ENCODE results near the gene MYH9.
"Not testable (repeated sequence)": the region's sequence is repeated elsewhere in the genome, so short reads cannot be mapped to it uniquely, and the experiment has no call there.

Gene MYH9

DNA sequence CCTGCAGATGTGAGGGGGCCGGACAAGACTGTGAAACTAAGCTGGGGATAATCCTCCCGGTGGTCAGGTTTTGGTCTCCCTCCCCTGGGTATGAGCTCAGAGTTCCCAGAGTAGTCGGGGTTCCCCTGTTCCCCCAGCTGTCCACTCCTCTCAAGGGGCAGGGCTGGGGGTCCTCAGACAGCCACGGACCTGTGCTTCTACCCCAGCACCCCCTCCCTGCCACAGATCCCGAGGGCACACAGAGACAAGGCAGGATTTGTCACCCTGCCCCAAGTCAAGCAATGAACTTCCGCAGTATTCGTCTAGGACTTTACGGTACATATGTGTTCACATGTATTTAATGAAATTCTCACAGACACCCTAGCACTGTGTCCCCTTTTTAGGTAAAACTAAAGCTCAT lies 89.6 kb downstream of the MYH9 start:
- no peak for DNase-seq (ENCODE audit: extremely low read depth in 1 of 2, low read depth in 1 of 2)

DNA sequence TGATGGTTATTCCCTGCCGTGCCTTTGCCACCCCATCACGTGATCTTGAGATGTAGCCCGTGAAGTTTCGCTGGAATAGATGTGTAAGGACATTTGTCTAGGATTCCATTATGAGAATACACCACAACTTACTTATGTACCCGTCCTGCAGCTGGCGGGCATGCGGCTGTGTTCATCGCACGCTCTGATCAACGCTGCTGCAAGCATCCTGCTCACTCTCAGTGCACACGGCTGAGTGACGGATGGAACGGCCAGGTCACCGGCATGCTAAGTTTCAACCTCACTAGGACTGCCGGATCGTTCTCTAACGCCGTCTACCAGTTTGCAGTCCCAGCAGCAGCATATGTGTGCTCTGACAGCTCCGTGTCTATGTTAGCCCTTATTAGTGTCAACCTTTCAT lies 90.2 kb downstream of the MYH9 start:
- no peak for DNase-seq (ENCODE audit: extremely low read depth in 1 of 2, low read depth in 1 of 2)

DNA sequence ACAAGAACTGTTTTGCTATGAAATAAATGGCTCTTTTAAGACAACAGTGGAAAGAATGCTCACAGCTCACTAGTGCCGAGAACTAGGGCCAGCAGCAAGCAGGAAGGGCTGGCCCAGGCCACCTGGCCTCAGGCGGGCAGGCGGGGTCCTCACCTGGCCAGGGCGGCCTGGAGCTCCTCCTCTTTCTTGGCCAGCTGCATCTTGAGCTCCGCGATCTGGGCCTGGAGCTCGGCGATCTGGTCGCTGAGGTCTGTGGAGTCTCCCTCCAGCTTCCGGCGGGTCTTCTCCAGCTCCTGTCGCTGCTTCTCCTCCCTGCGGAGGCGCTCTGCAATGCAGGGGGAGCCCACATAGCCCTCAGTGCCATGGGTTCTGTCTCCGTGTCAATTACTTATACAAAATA lies 91.1 kb downstream of the MYH9 start:
- DNase-seq (ENCODE audit: extremely low read depth in 1 of 2, low read depth in 1 of 2), result no peak

DNA sequence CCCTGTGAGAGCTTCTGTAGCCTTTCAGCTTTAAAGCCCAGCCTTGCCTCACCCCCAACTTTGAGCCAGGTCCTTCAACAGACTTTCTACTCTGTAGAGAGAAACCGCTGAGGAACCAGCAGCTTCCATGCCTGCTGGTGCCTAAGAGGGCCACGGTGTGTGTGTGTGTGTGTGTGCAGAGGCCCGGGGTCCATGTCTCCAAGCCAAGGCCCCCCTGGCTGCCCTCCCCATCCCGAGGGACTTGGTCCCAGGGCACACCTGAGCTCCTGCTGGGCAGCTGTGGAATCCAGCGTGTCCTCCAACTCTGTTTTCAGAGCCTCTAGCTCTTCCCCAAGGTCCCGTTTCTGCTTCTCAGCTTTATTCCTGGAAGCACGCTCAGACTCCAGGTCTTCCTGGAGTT lies 92.5 kb downstream of the MYH9 start:
- no peak for DNase-seq (ENCODE audit: extremely low read depth in 1 of 2, low read depth in 1 of 2)

DNA sequence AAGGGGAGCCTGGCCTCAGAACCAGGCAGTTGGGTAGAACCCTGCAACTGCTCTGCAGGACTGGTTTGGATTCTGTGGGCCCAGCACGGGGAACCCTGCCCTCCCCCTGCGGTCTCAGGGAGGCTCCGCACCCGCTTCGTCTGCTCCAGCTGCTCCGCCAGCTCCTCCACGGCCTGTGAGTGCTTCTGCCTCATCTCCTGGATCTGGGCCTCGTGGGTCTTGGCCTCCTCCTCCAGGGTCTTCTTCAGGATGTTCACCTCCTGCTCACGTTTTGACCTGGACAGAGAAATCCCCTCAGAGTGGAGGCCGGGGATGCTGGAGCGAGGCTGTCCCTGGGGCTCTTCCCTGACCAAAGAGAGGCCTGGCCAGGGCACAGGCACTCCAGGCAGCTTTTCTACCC lies 93.0 kb downstream of the MYH9 start:
- DNase-seq (ENCODE audit: extremely low read depth in 1 of 2, low read depth in 1 of 2), result no peak

DNA sequence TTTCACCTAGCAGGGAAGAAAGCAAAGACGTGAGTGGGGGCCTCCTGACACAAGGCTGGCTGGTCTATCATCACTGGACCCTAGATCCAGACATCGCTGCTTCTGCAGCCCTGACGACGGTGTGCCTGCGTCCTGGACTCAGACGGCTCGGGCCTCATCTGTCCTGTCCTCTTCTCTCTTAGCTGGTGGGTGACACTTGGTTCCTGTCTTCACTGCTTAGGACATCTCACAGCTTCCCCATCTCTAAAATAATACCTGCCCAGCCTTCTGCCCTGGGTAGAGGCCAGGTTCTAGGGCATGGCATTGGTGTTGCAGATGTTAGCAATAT lies 93.5 kb downstream of the MYH9 start:
- no peak for DNase-seq (ENCODE audit: extremely low read depth in 1 of 2, low read depth in 1 of 2)

DNA sequence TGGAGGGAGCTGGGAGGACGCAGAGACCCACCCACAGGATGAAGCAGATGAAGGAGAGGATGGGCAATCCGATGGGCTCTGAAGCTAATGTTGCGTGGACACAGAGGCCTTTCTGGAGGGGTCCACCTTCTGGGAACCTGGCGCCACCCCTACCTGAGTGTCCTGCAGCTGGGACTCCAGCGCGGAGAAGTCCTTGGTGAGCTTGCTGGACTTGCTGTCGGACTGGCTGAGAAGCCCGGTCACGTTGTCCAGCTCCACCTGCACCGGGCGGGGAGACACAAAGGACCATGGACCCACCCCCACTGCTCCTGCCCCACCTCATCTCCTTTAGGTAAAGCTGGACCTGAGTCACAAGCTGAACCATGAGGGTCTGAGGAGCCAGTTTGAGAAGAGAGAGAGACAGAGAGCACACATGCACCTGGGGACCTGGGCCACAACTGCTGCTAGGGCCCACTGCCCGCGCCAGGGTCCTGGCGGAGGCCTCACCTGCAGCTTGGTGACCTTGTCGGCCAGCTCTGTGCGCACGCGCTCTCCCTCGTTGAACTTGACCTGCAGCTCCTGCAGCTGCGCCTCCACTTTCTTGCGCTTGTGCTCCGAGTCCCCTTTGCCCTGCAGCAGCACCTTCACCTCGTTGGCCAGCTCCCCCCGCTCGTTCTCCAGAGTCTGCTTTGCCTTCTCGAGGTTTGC lies 94.0 kb downstream of the MYH9 start:
- DNase-seq (ENCODE audit: extremely low read depth in 1 of 2, low read depth in 1 of 2), result no peak

DNA sequence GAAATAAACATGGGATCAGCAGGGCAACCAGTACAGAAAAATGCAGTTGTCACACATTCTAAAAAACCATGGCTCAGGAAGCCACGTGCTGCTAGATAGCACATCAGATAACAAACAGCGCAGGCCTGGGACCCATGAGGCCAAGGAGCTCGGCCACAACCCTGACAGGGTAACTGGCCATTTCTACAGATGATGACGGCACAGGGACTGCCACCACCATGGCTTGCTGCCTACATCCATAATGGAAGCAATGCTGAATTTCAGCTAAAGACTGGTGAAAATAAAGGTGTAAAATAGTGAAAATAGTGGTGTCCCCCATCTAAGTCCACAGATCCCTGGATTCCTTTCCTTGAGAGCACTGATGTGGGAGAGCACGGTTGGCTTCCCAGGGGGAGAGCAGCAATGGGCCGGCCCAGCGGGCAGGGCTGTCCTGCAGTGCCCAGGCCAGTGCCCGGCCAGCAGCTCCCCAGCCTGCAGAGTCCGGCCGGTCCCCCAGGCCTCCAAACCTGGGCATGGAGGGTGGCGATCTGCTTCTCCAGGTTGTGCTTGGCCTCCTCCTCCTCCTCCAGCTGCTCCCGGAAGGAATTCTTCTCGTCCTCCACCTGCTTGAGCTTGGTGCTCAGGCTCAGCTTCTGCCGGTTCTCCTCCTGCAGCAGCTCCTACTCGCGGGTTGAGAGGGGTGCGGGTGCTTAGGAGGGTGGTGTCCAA lies 94.8 kb downstream of the MYH9 start:
- DNase-seq (ENCODE audit: extremely low read depth in 1 of 2, low read depth in 1 of 2), result no peak

DNA sequence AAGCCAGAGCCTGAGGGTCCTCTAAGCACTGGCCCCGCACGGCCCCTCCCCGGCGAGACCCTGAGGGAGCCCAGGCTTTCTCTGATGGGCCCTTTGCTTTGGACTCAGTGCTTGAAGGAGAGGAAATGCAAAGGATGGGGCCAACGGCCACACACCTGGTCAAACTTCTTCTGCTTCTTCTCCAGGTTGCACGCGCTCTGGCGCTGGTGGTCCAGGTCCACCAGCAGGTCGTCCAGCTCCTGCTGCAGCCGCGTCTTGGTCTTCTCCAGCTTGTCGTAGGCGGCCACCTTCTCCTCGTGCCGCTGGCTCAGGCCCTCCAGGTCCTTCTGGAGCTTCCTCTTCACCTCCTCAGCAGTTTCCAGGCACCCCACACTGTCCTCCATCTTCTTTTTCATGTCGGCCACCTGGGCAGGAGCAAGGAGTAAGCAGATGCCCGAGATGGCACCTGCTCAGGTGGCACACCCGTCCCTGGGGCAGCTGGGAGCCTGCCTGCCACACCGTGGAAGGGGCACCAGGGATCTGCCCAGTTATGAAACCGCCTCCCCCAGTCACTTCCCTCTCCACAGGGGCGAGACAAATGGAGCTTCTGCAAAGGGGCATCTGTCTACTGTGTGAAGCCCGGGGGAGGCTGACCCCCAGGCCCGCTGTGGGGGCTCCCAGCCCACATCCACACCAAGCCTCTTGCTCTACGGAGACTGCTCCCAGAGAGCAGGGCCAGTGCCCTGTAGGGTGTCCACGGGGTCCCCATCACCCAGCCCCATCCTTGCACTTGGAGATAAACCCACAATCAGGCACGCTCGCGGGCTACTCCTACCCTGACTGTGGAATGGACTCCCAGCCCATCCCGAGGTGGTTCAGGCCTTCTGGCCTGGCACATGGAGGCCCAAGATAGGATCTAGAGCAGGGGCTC lies 95.7 kb downstream of the MYH9 start:
- DNase-seq (ENCODE audit: extremely low read depth in 1 of 2, low read depth in 1 of 2), result no peak

DNA sequence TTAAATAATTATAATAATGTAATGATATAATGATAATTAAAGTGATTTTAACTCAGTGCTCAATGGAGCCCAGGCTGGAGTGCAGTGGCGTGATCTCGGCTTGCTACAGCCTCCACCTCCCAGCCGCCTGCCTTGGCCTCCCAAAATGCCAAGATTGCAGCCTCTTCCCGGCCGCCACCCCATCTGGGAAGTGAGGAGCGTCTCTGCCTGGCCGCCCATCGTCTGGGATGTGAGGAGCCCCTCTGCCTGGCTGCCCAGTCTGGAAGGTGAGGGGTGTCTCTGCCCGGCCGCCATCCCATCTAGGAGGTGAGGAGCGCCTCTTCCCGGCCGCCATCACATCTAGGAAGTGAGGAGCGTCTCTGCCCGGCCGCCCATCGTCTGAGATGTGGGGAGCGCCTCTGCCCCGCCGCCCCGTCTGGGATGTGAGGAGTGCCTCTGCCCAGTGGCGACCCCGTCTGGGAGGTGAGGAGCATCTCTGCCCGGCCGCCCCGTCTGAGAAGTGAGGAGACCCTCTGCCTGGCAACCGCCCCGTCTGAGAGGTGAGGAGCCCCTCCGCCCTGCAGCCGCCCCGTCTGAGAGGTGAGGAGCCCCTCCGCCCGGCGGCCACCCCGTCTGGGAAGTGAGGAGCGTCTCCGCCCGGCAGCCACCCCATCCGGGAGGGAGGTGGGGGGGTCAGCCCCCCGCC lies 97.2 kb downstream of the MYH9 start:
- not testable (repeated sequence) for DNase-seq (ENCODE audit: extremely low read depth in 1 of 2, low read depth in 1 of 2)

DNA sequence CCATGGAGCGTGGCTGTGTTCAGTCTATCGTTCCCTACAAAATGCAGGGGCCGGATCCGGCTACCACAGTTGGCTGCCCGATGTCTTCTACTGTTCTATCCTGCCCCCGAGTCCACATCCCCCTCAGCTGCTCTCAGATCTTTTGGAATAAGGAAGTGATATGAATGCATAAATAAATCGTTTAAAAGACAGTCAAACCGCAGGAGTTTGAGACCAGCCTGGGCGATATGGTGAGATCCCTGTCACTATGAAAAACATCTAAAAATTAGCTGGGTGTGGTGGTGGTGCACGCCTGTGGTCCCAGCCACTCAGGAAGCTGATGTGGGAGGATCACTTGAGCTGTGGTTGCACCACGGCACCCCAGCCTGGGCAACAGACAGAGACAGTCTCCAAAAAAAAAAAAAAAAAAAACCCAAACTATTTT lies 97.8 kb downstream of the MYH9 start:
- peak in 1 of 2 donors; percentile 18 for DNase-seq (ENCODE audit: extremely low read depth in 1 of 2, low read depth in 1 of 2)

DNA sequence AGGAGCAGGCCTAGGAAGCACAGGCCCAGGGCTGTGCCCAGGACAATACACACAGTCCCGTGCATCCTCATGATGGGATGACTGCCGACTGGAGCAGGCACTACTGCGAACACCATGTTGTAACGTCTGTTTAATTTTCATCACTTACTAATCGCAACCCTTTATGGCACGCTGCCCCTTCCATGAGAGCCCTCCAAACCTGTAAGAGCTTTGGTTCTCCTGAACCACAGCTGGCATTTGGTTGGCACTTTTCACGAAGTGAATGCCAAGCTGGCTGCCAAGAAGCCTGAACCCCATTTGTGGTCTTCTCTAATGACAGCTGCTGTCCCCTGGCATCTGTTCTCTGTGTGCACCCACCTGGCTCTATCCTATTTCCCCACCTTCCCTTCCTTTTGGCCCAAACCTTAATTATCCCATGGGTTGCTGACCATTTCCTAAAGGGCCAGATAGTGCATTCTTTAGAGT lies 98.3 kb downstream of the MYH9 start:
- no peak for DNase-seq (ENCODE audit: extremely low read depth in 1 of 2, low read depth in 1 of 2)

DNA sequence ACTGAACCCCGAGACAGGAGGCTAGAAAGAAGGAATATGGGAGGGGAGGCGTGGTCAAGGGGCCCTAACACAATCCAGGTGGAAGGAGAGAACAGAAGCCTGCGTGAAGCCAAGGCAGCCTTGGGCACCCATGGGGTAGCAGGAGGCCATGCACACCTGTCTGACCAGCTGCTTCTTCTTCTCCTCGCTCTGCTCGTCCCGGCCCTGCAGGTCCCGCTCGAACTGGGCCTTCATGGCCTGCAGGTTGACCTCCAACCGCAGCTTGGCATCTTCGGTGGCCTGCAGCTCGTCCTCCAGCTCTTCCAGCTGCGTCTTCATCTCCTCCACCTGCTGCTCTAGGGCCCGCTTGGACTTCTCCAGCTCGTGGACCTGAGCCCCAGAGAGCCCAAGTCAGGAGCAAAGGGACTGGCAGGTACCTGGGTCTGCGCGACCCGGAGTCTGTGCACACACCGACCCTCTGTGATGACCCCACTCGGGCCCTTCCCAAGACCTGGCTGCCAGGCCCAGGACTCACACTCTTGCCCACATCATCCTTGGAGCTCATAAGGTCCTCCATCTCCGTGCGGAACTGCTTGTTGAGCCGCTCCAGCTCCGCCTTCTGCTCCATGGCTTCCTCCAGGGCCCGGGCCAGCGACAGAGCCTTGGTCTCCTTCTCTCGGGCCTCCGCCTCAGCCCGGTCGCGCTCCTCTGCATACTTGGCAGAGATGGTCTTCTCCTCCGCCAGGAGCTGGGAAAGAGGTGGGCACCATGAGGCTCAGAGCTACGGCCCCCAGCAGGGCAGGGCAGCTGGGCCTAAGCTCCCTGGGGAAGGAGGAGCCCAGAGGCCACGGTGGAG lies 99.0 kb downstream of the MYH9 start:
- no peak for DNase-seq (ENCODE audit: extremely low read depth in 1 of 2, low read depth in 1 of 2)

DNA sequence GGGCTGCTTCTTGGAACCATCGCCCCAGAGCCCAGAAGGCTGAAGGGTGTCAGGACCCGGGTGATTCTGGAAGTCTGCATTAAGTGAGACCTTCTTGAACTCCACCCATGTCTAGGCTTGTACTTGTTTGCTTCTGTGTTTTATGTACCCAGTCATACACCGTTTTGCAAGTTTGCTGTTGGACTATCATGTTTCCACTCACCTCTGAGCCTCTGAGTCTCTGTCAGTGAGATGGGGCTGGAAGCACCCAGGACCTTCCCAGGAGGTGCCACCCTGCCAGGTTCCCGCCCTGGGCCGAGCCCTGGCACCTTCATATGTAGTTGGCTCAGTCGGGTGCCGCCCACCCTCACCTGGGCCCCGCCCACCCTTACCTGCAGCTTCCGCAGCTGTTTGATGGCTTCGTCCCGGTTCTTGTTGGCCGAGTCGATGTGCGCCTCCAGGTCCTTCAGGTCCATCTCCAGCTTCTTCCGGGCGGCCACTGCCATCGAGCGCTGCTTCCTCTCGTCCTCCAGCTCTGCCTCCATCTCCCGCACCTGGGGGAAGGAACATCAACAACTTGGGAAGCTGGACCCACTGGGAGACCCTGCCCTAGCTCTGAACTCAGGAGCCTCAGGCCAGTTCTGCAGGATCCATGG lies 99.8 kb downstream of the MYH9 start:
- no peak for DNase-seq (ENCODE audit: extremely low read depth in 1 of 2, low read depth in 1 of 2)

DNA sequence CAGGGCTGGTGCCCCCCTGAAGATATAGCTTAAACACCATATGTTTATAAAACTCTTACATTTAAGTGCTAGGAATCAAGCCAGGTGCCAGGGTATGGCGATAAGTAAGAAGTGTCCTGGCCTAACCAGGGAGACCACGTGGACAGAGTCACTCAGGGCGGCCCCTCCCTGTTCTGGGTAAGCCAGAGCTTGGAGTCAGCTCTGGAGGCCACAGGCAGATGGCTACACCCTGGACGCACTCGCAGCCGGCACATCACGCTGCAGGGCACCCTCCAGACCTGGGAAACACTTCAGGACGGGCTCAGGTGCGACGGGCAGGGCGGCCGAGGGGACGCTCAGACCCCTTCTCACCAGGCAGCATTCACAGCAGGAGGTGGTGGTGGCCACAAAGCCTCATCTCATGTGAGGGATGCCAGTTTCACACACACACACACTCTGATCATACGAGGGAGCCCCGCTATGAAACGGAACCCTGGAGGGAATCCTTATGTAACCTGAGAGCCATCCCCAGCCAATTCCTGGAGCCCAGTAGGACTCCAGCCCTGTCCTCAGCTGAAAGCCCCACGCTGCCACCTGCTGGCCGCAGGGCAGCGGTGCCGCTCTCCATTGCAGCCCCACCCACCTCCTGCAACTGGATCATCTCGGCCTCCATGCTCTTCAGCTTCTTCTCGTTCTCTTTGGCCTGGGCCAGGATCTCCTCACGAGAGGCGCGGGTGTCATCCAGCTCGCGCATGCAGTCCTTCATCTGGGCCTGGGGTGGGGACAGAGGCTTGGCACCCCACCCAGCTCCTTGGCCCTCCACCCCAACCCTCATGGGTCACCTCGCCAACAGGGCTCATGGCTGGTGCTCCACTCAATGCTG lies 101.4 kb downstream of the MYH9 start:
- peak in 1 of 2 donors; percentile 60 for DNase-seq (ENCODE audit: extremely low read depth in 1 of 2, low read depth in 1 of 2)

DNA sequence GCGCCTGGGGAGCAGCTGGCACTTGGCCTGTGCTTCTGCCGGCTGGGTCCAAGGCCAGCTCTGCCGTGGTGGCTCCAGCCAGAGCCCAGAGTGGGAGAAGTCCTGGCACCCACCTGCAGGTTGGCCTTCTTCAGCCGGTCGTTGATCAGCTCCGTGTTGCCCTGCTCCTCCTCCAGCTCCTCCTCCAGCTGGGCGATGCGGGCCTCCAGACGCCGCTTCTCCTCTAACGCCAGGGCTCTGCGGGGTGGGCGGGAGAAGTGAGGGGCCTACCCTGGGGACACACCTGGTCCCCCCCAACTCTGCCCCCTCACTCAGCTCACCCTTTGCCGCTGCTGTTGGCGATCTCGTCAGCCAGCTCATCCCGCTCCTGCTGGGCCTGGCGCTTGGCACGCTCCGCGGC lies 102.2 kb downstream of the MYH9 start:
- DNase-seq (ENCODE audit: extremely low read depth in 1 of 2, low read depth in 1 of 2), result no peak

DNA sequence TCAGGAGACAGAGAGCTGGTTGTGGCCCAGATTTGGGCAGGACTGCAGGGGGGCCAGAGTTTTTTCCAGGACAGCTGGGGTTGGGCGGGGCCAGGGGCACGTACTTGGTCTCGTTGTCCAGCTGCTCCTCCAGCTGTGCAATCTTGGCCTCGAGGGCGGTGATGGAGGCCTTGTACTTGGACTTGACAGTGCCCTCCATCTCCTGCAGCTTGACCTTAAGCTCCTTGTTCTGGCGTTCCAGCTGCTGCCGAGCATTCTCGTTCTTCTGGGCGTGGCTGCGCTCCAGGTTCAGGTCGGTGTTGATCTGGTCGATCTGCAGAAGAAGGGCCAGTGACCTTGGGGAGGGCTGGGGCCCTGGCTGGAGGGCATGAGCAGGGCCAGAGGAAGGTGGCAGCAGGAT lies 102.8 kb downstream of the MYH9 start:
- DNase-seq (ENCODE audit: extremely low read depth in 1 of 2, low read depth in 1 of 2), result no peak

DNA sequence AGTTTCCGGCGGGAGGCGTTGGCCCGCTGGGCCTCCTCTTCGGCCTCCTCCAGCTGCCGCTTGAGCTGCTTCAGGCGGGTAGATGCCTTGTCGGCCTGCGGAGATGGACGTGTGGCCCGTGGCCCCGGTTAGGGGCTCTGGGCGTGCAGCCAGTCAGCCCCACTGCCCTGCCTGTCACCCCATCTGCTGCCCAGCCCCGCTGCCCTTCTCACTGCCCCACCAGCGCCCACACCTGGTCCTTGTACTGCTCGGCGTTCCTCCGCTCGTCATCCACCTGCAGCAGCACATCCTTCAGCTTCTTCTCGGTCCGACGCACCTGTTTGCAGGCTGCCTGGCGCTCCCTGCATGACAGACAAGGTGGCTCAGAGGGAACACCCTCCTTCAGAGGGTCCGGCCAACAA lies 103.6 kb downstream of the MYH9 start:
- no peak for DNase-seq (ENCODE audit: extremely low read depth in 1 of 2, low read depth in 1 of 2)

DNA sequence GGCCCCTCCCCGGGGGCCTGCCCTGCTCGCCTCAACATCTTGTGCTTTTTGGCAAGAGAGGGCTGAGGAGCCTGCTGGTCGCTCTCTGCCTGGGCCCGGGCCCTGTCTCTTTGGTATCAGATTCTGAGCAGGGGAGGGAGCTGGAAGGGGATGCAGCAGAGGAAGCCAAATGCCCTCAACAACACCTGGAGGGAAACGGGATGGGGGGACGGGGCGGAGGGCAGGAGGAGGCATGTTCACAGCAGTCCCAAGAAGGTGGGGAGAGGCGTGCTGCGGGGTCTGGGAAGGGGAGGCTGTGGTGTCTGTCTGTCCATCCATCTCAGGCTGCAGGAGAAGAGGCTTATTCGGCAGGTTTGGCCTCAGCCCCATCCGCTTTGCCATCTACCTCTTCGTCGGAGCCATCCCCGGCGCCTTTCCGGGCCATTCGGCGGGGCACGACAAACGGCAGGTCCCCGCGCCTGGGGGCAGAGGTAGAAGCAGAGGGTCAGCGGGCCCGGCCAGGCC lies 105.4 kb downstream of the MYH9 start:
- DNase-seq (ENCODE audit: extremely low read depth in 1 of 2, low read depth in 1 of 2), result no peak
